NCI-H2171 (cell line): ENCODE measurements around the gene TGM6.

Experiments used
- DNase-seq: peaks from one replicate; lab custom pipeline; 2025; lab: John Stamatoyannopoulos, UW

Gene TGM6

DNA sequence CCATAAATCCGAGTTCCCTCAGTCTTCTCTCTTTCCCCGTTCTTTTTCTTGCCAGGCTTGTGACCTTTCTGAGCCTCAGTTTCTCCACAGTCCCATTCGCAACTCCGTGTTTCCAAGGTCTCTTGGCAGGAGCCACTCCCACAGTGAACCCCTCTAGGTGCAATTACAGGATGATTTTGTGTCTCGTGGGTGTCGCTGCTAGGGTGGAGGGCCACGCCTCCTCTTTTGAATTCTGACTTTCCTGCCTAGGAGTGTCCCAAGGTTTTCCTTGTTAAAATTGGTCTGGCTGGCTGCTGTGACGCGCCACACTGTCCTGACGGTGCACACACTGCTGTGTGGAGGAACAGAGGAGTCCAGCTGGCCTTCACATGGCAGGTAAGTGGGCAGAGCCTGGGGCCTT lies at the start of gene TGM6:
Gene TGM6 (plus strand): TSS at position 301 of the 400 bp plus-strand sequence. CDS start 68 bp downstream, at position 369.
- no peak for DNase-seq

DNA sequence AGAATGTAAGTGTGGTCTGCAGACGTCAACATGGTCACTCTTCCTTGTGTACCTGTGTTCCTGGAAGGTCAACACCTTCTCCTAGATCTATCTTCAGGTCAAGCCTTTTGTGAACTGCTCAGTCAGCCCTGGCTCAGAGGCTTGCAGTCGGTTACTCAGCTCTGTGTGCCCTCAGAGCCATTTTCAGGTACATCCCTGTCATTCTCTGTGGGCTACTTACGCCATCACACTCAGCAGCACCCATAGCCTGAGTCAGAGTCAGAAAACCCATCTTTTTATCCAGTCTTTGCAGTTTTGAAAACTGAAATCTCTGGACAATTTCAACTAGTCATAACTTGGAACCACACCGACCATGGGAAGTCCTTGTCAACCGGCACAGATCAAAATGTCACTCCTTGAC lies 49.6 kb upstream of the TGM6 start:
- DNase-seq, result no peak

DNA sequence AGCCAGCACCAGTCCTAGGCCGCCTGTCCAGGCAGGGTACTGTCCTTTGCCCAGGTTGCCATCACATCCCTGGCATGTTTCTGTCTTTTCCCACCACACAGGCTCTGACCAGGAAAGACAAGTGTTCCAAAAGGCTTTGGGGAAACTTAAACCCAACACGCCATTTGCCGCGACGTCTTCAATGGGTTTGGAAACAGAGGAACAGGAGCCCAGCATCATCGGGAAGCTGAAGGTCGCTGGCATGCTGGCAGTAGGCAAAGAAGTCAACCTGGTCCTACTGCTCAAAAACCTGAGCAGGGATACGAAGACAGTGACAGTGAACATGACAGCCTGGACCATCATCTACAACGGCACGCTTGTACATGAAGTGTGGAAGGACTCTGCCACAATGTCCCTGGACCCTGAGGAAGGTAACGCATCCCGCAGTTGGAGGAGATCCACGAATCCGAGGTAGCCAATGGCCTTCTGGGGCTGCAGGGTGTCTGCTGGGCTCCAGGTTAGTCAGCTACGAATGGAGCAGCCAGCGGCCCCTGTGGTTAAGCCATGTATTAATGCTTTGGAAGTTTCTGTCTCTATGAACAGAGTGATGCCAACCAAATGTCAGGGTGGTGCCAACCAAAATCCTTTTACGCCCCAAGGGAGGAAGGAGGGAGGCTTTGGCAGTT lies 48.7 kb upstream of the TGM6 start:
- DNase-seq, result no peak

DNA sequence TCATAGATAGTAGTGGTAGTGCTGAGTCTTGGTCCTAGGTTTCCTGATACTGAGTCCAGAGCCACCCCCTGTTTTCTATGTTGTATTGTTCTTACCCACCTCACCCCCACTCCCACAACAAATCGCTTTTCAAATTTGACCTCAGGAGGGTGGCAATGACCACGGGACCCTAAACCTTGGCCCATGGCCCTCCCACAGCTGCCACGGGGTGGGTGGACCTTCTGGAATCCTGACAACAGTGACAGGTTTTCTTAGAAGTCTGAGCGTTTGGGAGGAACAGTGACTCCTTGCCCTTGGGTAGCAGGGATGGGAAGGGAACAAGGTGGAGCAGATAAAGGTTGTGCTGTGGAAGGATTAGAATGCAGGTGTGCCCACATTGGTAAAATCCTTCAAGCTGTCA lies 48.0 kb upstream of the TGM6 start:
- no peak for DNase-seq

DNA sequence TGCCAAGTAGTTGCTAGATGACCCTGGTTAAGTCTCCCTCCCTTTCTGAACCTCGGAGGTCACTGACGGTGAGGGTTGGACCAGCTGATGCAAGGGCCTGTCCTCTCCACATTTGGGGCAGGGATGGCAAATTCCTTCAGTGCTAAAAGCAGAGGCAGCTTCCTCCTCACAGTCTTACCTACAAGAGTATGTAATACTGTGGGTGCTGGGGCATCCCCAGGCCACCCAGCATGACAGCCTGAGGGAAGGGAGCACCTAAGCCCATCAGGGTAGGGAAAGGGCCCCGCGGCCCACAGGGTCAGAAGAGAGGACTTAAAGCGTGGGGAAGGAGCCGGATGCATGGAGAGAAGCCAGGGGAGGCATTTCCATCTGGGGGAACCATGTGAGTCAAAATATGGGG lies 46.9 kb upstream of the TGM6 start:
- DNase-seq, result no peak

DNA sequence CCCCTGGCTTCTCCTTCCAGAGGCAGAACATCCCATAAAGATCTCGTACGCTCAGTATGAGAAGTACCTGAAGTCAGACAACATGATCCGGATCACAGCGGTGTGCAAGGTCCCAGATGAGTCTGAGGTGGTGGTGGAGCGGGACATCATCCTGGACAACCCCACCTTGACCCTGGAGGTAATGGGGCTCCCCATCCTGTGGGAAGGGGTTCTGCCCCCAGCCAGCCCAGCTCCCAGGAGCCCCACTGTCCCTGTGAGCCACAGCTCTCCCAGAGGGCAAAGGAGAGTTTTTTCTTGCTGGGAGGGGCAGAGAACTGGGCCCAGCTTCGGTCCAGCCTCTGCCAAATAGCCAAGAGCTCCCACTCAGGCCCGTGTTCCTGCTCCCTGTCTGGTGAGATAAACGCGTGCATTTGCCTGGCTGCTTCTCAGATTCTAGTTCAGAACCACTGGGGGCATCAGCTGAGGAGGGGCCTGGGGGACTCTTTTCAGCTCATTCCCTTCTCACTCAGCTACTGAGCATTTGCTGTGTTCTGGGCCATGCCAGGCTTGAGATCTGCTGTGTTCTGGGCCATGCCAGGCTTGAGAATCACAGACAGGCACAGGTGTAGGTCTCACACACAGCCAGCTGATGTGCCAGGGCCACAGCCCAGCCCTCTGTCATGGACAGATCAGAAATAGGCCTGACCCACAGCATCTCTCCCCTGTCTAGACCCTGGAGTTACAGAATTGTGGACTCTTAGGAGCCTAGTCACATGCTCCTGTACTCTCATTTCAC lies 45.4 kb upstream of the TGM6 start:
- no peak for DNase-seq

DNA sequence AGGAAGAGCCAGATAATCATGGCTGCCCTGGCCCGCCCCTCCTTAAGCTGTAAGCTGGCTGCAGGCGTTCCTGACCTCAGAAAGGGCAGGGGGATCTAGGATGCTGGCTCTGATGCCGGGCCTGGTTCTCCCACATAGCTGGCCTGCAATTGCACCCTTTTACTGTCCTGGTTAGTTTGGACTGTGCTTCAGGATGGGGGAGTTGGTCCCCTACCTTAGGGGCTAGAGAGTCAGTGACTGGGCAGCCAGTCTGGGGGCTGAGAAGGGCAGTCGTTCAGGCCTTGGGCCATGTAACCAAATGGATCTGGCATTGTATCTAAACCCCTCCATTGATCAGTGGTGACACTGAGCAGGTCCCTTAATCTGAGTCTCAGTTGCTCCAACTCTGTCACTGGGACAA lies 44.2 kb upstream of the TGM6 start:
- no peak for DNase-seq

DNA sequence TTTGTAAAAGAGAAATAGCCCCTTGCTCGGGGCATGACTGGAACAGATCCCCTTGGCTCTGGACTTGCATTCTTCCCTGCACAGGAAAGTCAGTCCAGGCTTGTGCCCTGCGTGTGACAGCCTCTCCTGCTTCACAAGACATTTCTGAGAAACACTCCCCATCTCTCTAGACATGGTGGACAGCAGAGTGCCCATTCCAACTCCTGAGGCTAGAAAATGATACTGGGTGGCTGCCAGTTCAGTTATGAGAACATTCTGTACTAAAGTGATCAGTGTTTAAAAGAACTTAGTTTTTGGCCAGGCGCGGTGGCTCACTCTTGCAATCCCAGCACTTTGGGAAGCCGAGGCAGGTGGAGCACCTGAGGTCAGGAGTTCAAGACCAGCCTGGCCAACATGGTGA lies 43.6 kb upstream of the TGM6 start:
- DNase-seq, result no peak

DNA sequence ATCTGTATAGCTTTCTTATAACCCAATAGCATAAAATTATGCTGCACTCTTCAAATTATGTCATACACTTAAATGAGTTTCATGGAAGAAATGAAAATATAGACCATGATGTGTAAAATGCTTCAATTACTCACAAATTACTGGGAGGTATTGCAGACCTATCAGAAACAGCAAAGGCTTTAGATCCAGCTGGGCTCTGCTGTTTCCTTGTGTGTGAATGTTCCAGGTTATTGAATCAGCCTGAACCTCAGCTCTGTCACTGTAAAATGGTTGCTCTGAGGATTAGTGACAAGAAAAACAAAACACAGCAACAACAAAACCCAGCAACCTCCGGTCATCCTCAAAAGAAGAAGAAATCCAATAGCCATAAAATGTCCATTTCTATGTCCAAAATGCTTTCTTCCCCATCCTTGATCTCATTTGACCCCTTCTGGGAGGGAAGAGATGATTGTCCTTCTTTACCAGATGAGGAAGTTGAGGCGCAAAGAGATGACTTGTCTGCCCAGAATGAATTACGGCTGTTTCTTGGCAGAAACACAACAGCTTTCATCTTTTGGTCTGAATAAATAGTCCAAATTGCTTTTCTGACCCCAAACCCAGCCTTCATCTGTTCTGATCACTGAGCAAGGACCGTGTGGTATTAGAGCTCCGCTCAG lies 42.2 kb upstream of the TGM6 start:
- DNase-seq, result no peak

DNA sequence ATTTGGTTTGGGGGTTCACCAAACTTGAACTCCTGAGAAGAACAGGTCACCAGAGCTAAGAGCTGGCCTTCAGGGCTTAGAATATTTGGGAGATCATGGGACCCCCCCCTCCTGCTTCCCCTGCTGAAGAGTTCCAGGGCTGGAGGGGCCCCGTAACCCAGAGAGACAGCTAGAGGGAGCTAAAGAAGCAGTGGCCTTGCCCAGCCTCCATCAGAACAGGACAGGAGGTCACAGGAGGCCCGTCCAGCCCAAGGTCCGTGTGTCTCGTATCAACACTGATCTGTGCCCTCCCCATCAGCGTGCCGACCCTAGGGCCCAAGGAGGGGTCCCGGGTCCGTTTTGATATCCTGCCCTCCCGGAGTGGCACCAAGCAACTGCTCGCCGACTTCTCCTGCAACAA lies 40.6 kb upstream of the TGM6 start:
- DNase-seq, result no peak

DNA sequence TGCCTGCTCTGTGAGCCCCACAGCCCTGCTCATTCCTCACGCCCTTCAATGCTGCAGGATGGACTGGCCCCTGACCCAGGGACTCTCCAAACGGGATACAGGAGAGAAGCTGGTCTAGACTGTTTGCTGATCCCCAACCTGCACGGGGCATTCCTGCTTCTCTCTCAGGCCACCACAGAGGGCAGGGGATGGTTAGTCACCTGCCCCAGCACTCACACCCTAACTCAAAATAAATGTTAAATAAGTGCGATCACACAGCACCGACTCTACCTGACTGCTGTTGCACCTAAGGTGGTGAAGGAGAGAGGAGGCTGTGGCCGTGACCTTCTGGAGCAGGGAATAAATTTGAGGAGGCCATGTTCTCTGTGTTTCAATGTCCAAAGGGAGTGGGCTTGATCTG lies 39.9 kb upstream of the TGM6 start:
- DNase-seq, result no peak

DNA sequence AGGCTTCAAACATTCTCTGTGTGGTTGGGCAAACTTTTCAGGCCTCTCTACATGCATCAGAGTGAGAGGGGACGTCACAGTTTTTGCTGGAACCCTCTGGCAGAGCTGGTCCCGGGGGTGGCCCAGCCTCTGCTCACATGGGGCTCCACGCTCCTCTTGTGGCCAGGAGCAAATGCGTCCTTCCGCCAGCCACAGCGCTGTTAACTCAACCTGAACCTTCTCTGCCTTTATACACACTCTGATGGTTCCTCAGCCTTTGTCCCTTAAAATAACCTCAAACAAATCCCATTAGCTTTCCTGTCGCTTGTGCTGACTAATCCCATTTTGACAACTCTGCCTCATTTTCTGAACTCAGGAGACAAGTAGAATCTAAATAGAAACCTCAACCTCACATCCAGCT lies 39.4 kb upstream of the TGM6 start:
- DNase-seq, result no peak

DNA sequence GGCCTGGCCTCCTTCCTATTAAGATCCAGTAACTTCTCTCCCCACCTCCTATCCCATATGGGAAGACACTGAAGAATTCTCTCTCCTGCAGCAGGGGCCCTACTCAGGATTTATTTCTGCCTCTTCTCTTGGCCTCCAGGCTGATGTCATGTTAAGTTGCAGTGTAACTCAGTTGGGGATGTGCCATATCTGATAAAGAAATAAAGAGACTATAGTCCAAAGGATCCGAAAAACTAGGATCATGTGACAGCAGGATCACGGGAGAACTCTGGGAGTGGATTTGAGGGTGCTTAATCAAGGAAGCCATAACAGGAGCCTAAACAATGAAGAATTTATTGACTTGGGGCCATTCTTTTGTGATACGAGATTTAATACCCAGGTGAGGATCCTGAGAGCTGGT lies 38.5 kb upstream of the TGM6 start:
- no peak for DNase-seq

DNA sequence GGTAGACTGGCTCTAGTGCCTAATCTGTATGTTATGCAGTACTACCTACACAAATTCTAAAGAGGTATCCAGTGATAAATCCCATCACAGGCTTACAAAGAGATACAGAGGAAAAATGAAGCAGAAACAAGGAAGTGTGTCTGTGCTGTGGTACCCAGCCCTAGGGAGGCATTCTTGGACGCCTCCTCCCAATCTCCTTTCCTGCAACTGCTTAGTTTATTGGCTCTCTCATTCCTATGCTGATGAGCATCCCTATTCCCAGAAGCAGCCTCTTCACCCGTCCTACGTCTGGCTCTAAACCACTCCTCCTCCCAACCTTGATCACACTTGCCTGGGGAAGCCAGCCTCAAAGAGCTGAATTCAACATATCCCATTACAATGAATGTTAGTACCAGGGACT lies 34.5 kb upstream of the TGM6 start:
- DNase-seq, result no peak

DNA sequence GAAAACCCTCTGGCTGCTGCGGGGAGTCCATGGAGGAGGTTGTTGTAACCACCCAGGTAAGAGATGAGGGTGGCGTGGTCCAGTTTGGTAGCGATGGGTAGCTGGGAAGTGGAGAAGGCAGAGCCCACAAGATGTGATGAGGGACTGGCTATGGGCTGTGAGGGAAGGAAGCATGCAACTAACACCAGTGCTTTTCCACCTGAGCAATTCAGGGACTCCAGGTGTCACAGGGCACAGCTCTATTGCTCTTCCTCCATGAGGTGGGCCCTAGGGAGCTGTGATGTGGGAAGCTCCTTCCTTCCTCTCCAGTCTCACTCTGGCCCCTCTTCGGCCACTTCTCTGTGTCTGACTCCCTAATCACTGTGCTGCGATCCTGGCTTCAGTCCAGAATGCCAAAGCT lies 32.4 kb upstream of the TGM6 start:
- DNase-seq, result no peak

DNA sequence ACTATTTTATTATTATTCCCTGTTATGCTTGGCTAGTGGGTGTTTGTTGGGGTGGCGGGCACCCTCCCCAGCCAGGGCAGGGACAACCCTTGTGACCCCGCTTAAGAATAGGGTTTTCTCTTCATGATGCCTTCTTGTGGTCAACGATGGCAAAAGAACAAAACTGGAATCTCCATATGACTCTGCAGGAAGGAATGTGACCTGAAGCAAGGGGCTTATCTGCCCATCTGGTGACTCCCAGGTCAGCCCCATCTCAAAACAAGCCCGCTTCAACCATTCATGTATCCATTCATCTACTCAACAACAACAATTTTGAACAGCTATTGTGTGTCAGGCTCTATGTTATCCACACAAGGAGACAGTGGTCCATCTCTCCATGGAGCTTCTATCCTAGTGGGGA lies 30.9 kb upstream of the TGM6 start:
- DNase-seq, result no peak

DNA sequence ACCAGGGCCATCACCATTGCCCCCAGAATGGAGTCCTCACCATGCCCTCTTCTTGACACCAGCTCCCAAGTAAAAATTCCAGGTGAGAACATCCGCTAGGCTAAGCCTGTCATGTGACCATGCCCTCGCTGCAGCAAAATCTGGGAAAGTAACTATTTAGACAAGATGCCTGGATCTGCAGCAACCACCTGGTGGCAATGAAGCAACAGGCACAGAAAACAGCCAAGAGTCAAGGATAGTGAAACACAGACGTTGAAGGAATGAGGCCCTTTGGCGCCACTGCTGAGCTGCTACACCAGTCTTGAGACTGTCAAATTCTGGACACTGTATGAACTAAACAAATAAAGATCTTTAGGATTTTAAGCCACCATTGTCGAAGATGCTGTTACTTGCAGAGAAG lies 30.1 kb upstream of the TGM6 start:
- DNase-seq, result no peak

DNA sequence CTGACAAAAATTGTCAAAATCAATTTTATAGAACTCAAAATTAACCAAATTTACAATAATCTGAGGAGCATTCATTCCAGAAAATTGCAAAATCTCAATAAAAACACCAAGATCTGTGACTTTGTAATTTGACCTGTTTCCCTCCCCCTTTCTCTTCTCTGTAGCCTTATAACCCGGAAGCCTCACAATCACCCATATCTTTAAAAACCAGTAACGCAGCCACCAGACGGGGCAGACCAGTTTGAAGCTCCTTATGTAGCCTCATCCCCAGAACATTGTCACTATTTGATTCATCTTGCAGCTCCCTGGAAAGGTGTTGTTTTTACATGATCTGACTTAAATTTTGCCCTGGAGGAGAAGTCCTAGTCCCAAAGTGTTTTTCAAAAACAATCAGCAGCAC lies 27.5 kb upstream of the TGM6 start:
- DNase-seq, result no peak

DNA sequence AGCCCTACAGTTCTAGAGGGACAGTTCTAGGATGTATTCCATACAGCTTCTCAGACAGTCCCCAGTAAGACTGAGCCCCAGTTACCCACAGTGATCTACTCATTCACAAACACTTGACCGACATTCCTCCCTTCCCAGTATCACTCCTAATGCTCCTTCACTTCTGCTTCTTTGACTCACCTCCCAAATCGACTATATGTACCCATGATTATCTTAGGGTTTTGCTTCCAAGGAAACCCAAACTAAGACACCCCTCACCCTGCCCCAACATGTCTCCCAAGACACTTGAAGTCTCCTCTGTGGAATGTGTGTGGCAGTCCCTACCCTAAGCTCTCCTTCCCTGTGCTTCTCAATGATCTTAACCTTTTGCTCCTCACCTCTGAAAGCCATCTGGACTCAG lies 23.6 kb upstream of the TGM6 start:
- DNase-seq, result no peak

DNA sequence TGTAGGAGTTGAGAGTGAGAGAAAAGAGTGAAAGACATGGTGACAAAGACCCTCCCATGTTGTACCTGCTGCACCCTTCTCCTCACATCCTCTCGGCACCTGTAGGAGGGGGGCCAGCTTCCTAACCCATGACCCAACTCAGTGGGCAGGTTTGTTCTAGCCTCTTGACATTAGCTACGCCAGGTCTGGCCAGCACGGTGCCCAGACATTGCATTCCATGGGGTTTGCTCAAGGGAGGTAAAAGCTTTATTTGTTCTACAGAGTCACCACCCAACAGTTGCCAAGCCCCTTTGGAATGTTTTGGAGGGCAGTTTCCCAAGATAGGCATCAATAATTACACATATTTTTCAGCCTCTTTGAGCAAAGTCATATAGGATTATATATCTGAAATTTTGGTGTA lies 22.7 kb upstream of the TGM6 start:
- DNase-seq, result no peak

DNA sequence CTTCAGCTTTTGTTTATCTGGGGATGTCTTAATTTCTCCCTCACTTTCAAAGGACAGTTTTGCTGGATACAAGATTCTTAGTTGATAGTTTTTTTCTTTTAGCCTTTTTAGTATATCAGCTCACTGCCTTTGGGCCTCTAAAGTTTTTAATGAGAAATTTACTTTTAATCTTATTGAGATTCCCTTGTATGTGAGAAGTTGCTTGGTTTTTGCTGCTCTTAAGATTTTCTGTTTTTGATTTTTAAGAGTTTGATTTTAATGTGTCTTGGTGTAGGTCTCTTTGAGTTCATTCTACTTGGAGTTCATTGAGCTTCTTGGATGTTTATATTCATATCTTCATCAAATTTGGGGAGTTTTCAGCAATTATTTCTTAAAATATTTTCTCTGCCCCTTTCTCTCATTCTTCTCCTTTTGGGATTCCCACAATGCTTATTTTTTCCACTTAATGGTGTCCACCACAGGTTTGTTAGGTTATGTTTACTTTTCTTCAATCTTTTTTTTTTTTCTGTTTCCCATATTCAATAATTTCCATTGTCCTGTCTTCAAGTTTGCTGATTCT lies 19.6 kb upstream of the TGM6 start:
- DNase-seq, result no peak

DNA sequence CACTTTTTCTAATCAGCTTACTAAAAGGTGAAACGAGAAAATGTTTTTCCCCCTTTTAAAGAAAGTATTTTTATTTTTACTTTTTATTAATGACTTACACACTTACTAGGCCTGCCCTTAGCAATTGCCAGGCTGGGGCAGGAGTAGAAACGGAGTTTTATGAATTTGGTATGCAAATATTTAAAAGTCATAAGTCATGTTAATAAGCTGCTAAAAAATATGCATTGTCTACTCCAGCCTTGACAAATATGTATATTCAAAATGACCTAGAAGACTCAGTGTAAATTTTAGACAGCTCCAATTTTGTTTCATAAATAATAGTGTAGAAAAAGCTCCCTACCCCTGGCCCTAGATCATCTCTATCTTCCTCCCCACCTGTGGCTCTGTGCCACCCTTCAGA lies 17.5 kb upstream of the TGM6 start:
- DNase-seq, result no peak

DNA sequence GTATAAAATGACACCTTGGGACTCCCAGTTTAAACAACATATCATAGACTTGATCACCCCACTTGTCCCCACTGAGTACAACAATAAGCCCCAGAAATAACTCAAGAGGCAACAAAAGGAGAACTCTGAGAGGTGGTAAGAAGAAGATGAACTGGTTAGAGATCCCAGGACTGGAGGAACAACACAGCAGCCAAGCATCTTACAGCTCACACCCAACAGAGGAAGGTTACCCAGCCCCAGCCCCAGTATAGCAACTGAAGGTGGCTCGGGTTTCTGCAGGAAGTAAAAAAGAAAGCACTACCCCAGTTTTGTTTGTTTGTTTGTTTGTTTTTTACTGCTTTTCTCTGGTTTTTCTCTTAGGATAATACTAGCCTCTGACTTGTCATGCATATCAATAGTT lies 17.1 kb upstream of the TGM6 start:
- DNase-seq, result no peak
